GM12874 (cell line): ENCODE results near the gene ROBO1.

Experiments used
- CTCF ChIP-seq: IDR thresholded peaks from 2 replicates; pipeline ENCODE4 v1.5.1; 2011; ENCODE audit warnings: low read depth, mild to moderate bottlenecking, control low read depth, low read length, moderate library complexity; ENCODE audit not compliant: insufficient read depth

Gene ROBO1

GRCh38 chr3:79672075-79672474 lies 95.7 kb downstream of the ROBO1 start:
- TF ChIP-seq CTCF = no peak

GRCh38 chr3:79670178-79670577 lies 97.6 kb downstream of the ROBO1 start:
- TF ChIP-seq CTCF = no peak

- TF ChIP-seq CTCF = no peak
Measured at GRCh38 chr3:79664455-79664854, 103.3 kb downstream of the ROBO1 start.

GRCh38 chr3:79661896-79662295 lies 105.9 kb downstream of the ROBO1 start:
- TF ChIP-seq CTCF = no peak

- no peak for TF ChIP-seq CTCF
Measured at GRCh38 chr3:79657076-79657475, 110.7 kb downstream of the ROBO1 start.

GRCh38 chr3:79654019-79654418 lies 113.8 kb downstream of the ROBO1 start:
- TF ChIP-seq CTCF = no peak

- TF ChIP-seq CTCF = no peak
Measured at GRCh38 chr3:79653266-79653830, 114.5 kb downstream of the ROBO1 start.
